22Rv1 (cell line): Measurements from ENCODE around the gene KCNIP3.

Experiments
- CTCF ChIP-seq: fragments of 450-650 bp; IDR thresholded peaks from 2 replicates; pipeline ENCODE4 v1.5.1; 2017; ENCODE audit warnings: mild to moderate bottlenecking
- ZFX ChIP-seq: fragments of 450-650 bp; IDR thresholded peaks from 2 replicates; pipeline ENCODE4 v1.6.1; 2017; ENCODE audit warnings: antibody characterized with exemption, borderline replicate concordance

GRCh38 chr2:95294579-95295250 lies 2.4 kb upstream of the KCNIP3 start:
- TF ChIP-seq CTCF (no peak), ZFX (no peak)
